Stimulated activated CD4-positive, alpha-beta T cell treated with anti-CD3 and anti-CD28 coated beads, Interleukin-12 subunit alpha, Interleukin-12 subunit beta, amount 100 ng/mL, for 24 hours (primary cell): ENCODE results near the gene LIFR.
"Not testable (repeated sequence)": the region's sequence is repeated elsewhere in the genome, so short reads cannot be mapped to it uniquely, and the experiment has no call there.

Experiments
- DNase-seq, 2 experiments: peaks; one replicate each; pipeline ENCODE4 v3.0.0-alpha.2; 2020; ENCODE audit warnings: low read depth in 2 of 2

The LIFR gene

GRCh38 chr5:38516649-38517048 lies 39.8 kb downstream of the LIFR start:
- DNase-seq, result not testable (repeated sequence)

GRCh38 chr5:38515646-38516045 lies 40.8 kb downstream of the LIFR start:
- DNase-seq, result no peak

GRCh38 chr5:38515092-38515491 lies 41.4 kb downstream of the LIFR start:
- no peak for DNase-seq

GRCh38 chr5:38509185-38509584 lies 47.3 kb downstream of the LIFR start:
- DNase-seq, result no peak

GRCh38 chr5:38506302-38506701 lies 50.1 kb downstream of the LIFR start:
- no peak for DNase-seq

GRCh38 chr5:38500573-38501260 lies 55.7 kb downstream of the LIFR start:
- DNase-seq, result no peak

GRCh38 chr5:38497946-38498345 lies 58.5 kb downstream of the LIFR start:
- DNase-seq, result no peak

- DNase-seq, result no peak
These were observed 61.7 kb downstream of the LIFR start for GRCh38 chr5:38494763-38495162.

- no peak for DNase-seq
These were observed 62.3 kb downstream of the LIFR start for GRCh38 chr5:38494175-38494574.

GRCh38 chr5:38483805-38484398 lies 72.5 kb downstream of the LIFR start:
- no peak for DNase-seq

- no peak for DNase-seq
These were observed 77.0 kb downstream of the LIFR start for GRCh38 chr5:38479315-38479904.

GRCh38 chr5:38478878-38479277 lies 77.6 kb downstream of the LIFR start:
- no peak for DNase-seq

GRCh38 chr5:38478166-38478565 lies 78.3 kb downstream of the LIFR start:
- DNase-seq, result no peak

- DNase-seq, result no peak
These were observed 83.4 kb downstream of the LIFR start for GRCh38 chr5:38473008-38473407.

GRCh38 chr5:38472541-38472940 lies 83.9 kb downstream of the LIFR start:
- no peak for DNase-seq

GRCh38 chr5:38471709-38472108 lies 84.7 kb downstream of the LIFR start:
- DNase-seq, result no peak

- DNase-seq, result no peak
These were observed 86.7 kb downstream of the LIFR start for GRCh38 chr5:38469707-38470267.

- DNase-seq, result no peak
These were observed 87.3 kb downstream of the LIFR start for GRCh38 chr5:38468978-38469706.

- DNase-seq, result no peak
These were observed 88.2 kb downstream of the LIFR start for GRCh38 chr5:38468202-38468673.

- DNase-seq, result no peak
These were observed 88.9 kb downstream of the LIFR start for GRCh38 chr5:38467353-38468040.

- no peak for DNase-seq
These were observed 89.8 kb downstream of the LIFR start for GRCh38 chr5:38466424-38467189.
